ENCODE measurements around the gene MOB3A.

DNA sequence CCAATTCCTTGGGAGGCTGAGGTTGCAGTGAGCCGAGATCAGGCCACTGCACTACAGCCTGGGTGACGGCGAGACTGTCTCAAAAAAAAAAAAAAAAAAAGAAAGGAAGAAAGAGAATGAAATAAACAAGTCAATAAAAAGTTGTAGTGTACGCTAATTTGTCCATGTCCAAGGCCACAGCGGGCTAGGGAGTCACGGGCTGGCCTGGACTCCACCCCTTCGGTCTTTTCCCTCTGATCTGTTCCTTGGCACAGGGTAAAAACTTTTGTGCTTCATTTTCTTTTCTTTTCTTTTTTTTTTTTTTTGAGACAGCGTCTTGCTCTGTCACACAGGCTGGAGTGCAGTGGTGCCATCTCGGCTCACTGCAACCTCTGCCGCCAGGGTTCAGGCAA lies 25.7 kb downstream of the MOB3A start:
- TF ChIP-seq, protein P1, sequence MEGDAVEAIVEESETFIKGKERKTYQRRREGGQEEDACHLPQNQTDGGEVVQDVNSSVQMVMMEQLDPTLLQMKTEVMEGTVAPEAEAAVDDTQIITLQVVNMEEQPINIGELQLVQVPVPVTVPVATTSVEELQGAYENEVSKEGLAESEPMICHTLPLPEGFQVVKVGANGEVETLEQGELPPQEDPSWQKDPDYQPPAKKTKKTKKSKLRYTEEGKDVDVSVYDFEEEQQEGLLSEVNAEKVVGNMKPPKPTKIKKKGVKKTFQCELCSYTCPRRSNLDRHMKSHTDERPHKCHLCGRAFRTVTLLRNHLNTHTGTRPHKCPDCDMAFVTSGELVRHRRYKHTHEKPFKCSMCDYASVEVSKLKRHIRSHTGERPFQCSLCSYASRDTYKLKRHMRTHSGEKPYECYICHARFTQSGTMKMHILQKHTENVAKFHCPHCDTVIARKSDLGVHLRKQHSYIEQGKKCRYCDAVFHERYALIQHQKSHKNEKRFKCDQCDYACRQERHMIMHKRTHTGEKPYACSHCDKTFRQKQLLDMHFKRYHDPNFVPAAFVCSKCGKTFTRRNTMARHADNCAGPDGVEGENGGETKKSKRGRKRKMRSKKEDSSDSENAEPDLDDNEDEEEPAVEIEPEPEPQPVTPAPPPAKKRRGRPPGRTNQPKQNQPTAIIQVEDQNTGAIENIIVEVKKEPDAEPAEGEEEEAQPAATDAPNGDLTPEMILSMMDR (IDR thresholded peaks at IDR 0.05): no peak
- no peak for TF ChIP-seq POLR2A (IDR thresholded peaks at IDR 0.05)
